ENCODE measurements around the gene STAG1.
"Not testable (repeated sequence)": the region's sequence is repeated elsewhere in the genome, so short reads cannot be mapped to it uniquely, and the experiment has no call there.

STAG1 gene

DNA sequence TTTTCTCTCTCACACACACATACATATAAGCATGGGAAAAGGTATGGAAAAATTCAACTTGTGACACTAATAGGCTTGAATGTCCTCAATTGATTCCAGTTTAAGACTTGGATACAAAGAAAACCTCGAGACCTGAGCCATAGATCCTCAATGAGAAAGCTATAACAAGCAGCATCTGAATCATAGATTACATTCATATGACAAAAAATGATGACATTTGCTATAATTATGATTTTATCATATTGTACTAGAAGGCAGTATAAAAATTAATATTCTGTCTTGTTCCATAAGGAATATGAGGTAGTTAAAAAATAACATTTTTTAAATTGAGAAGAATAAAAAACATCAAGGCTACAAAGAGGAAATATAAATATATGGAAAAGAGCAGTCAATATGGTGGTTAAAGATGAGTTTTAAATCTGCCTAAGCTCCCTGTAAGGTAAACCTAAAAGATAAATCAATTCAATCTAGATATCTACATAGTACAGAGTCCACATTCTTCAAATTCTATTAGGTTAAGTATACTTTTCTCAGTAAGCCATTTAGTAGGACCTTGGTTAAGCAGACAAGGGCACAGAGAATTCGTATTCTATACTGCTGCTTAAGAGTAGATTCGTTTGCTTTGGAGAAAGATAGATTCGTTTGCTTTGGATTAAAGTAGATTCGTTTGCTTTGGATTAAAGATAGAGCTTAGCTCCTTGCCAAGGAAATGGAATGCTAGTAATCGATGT is 175.7 kb downstream of the STAG1 start:
- no peak for DNase-seq

GRCh38 chr3:136567599-136568188 is 184.5 kb downstream of the STAG1 start:
- DNase-seq, result no peak

DNA sequence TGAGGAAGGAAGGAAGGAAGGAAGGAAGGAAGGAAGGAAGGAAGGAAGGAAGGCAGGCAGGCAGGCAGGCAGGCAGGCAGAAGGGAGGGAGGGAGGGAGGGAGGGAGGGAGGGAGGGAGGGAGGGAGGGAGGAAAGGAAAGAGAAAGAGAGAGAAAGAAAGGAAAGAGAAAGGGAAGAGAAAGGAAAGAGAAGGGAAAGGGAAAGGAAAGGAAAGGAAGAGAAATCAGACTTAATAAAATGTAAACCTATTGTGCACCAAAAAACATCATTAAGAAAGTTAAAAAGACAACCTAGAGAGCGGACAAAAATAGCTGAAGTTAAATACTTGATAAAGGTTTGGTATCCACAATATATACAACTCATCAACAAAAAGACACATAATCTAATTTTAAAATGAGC is 187.2 kb downstream of the STAG1 start:
- DNase-seq, result not testable (repeated sequence)

- no peak for DNase-seq
Measured at GRCh38 chr3:136562026-136562425, 190.2 kb downstream of the STAG1 start.

DNA sequence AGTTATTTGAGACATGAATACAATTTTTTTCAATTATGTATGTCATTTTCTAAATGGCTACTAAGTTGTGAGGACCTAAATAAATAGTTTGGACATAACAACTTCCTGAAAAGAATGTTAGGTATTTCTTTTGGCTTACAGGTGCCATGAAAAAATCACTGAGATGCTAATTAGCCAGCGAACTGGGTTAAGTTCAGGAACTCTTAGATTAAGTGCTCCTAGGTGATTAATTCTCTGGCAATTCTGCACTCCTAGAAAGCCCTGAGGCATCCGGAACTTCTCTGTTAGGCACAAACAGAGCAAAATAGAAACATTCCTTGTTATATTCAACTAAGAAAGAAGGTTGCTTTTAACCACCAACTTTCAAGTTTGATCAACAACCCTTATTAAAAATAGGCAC is 192.3 kb downstream of the STAG1 start:
- no peak for DNase-seq

DNA sequence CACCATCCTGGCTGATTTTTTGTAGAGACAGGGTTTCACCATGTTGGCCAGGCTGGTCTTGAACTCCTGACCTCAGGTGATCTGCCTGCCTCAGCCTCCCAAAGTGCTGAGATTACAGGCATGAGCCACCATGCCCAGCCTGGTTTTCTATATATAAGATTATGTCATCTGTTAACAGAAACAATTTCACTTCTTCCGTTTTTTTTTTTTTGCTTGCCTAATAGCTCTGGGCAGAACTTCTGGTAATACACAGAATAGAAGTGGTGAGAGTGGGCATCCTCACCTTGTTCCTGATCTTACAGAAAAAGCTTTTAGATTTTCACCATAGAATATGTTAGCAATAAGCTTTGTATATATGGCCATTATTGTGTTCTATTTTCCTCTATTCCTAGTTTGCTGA is 202.7 kb downstream of the STAG1 start:
- DNase-seq, result not testable (repeated sequence)

DNA sequence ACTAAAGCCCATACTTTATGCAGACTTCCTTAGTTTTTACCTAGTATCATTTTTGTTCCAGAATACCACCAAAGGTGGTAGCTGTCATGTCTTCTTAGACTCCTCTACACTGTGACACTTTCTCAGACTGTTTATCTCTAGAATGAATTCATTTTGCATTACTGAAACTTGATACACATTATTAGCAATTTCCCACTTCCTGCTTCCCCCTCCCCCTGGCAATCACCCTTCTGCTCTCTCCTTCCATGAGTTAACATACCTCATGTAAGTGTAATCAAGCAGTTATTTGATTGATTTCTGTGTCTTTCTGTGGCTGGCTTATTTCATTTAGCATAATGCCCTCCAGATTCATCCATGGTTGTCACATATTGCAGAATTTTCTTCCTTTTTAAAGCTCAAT is 204.9 kb downstream of the STAG1 start:
- DNase-seq, result no peak

DNA sequence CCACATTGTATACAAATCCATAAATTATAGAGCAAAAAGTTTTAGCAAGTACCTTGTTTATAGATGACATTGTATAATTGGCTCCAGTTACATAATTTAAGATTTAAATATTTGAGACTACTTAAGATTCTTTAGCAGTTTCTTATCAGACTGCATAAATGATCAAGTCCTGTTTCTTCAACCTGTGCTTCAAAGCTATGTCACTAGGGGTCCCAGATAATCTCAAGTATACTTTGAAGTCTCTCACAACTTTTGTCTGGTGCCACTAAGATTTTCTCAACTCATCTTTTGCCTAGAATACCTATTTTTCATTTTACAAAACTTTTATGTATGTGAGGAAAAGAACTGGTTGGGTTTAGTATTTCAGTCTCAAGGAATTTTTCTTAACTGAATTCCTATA is 205.5 kb downstream of the STAG1 start:
- DNase-seq, result no peak

DNA sequence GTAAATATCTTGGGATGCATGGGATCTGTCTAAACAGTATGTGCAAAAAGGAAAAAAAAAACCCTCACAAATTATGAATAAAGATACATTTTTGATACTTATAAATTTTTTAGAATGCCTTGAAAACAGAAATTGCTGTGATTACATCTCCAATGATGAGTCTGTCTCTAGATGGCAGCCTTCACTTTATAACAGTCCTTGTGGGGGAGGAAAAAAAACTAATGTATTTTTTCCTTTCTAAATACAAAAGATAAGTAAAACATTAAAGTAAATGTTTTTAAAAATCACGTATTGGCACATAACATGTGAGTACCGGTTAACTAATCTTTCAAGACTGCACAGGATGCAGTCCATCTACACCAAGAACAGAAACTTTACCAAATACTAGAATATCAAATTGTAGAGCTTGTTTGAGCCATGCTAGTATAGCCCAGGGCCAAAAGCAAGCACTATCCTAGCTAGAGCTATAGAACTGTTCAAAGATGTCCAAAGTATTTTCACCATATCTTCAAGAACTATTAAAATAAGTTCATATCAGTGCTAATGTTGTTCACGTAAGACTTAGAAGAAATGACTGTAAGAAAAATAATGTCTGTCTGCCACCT is 206.4 kb downstream of the STAG1 start:
- no peak for DNase-seq

DNA sequence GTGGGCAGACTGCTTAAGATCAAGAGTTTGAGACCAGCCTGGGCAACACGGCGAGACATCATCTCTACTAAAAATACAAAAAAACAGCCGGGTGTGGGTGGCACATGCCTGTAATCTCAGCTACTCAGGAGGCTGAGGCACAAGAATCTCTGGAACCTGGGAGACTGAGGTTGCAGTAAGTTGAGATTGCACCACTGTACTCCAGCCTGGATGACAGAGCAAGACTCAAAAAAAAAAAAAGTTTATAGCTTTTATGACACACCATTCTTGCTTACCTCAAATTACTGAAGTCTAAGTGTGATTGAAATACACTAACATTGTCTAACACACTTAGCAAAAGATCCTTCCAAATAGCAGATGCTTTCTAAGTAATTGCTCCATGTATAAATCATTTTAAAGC is 207.6 kb downstream of the STAG1 start:
- DNase-seq, result no peak

DNA sequence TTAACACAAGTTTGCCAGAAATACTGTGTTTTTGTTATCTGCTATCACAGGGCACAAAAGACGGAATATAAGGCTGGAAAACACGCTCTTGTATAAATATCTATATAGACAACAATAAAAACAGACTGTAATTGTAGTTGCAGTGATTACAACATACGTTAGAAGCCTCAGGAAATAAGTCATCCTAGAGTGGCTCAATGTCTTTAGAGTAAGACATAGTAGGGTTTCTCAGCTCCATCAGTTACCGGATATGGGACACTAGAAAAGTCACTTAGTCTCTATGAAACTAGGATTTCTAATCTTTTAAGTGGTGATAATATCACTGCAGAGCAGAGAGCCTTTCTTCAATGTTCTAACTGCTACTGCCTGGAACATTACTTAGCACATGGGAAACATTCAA is 208.8 kb downstream of the STAG1 start:
- DNase-seq, result no peak

GRCh38 chr3:136535906-136536305 is 216.3 kb downstream of the STAG1 start:
- no peak for DNase-seq

DNA sequence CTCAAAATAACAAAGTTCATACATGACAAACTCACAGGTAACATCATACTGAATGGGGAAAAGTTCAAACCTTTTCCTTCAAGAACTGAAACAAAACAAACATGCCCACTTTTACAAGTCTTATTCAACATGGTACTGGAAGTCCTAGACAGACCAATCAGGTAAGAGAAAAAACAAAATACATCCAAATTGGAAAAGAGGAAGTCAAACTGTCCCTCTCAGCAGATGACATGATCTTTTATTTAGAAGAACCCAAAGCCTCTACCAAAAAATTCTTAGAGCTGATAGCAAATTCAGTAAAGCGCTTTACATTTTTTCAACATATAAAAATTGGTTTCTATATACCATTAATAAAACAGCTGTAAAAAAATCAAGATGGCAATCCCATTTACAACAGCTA is 219.4 kb downstream of the STAG1 start:
- DNase-seq, result no peak

GRCh38 chr3:136518102-136518501 is 234.1 kb downstream of the STAG1 start:
- no peak for DNase-seq

DNA sequence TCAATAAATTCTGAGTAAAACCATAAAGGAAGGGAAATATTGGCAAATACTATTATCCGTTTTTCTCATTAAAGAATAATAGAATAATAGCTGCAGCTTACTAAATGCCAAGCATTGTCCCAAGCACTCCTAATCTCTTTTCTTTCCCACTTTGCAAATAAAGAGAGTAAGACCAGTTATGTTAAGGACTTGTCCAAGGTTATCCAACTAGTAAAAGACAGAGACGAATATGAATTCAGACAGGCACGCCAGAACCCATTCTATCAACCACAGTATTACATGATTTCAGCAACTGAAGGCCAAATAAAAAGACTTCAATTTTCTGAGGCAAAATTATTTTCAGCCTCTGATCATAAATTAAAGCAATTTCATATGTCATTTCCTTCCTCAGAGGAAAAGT is 235.5 kb downstream of the STAG1 start:
- no peak for DNase-seq

- no peak for DNase-seq
Measured at GRCh38 chr3:136516095-136516494, 236.1 kb downstream of the STAG1 start.

DNA sequence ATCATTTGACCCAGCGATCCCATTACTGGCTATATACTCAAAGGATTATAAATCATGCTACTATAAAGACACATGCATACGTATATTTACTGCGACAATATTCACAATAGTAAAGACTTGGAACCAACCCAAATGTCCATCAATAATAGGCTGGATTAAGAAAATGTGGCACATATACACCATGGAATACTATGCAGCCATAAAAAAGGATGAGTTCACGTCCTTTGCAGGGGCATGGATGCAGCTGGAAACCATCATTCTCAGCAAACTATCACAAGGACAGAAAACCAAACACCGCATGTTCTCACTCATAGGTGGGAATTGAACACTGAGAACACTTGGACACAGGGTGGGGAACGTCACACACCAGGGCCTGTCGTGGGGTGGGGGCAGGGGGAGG is 237.6 kb downstream of the STAG1 start:
- DNase-seq, result not testable (repeated sequence)

DNA sequence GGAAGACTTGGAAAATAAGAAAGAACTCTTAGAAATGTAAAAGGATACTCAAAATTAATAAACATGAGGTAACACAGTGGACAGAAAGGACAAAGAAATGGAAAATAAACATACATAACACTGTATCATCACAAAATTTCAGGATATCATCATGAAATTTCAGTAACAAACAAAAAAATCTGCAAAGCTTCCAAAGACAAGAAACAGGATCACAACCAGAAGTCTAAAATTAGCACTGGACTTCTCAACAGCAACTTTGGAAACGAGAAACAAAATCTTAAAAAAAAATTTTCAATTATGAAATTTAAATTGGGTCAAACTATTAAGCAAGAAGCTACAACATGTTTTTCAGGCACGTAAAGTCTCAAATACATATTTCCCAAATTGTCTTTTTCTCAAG is 238.8 kb downstream of the STAG1 start:
- DNase-seq, result no peak

GRCh38 chr3:136512381-136512780 is 239.8 kb downstream of the STAG1 start:
- no peak for DNase-seq

DNA sequence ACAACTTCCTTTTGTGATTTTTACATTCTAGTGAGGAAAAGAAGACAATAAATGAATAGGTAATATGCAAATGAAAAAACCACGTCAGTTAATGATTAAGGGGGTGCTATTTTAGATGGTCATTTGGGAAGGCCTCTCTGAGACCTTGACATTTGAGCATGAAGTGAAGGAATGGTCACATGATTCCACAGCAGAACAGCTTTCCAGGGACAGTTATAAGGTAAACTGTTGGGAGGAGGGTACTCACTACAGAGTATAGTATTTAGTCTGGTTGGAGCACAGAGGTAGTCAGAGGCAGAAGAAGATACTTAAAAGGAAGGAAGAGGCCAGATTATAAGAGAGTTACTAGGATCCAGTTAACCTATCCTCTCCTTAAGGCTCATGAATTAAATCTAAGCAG is 246.5 kb downstream of the STAG1 start:
- no peak for DNase-seq

DNA sequence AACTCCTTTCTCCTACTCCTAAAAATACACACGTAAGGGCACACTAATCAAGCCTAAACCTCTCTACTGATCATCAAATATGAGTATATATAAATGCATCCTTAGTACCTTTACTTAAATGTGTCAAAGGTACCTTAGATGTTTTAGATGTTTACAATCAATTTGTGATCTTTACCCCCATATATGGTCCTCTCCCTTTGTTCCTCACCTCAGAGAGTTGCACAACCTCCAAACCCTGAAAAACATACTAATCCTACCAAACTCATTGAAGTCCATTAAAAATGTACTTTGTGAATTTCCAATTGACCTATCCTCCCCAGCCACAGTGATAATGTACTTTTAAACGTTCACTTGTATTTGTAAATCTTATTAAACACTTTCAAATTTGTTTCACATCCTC is 249.1 kb downstream of the STAG1 start:
- no peak for DNase-seq

- no peak for DNase-seq
Measured at GRCh38 chr3:136498919-136499447, 253.2 kb downstream of the STAG1 start.

GRCh38 chr3:136495213-136495612 is 257.0 kb downstream of the STAG1 start:
- no peak for DNase-seq

DNA sequence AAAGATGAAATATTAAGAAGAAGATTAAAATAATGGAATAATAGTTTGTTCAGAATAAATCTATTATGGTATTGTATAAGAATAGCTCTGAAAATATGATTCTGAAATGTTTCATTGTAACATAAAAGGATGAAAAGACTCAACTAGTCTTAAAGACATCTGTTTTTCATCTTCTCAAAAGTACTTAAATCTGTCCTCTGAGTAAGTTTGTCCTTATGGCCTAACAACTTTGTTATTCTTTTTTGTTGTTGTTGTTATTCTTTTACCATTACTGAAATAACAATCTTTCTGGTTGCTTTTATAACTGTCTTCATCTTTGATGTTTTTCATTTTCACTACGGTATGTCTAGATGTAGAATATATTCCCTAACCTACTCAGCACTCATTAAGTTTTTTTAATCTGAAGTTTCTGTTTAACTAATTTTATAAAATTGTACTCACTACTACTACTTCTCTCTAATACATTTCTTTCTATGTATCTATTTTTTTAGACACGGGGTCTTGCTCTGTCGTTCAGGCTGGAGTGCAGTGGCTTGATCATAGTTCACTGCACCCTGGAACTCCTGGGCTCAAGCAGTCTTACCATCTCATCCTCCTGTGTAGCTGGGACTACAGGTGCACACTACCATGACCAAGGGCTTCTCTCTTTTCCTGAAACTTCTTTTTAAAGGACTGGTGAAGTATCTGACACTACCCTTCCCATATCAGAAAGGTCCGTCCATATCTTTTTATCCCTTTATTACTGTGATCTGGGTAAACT is 261.4 kb downstream of the STAG1 start:
- DNase-seq, result no peak

All from activated effector memory CD4-positive, alpha-beta T cell treated with anti-CD3 and anti-CD28 coated beads, Interleukin-2, amount 50 U/mL, for 16 hours (primary cell).